Mononuclear cell (primary cell): Measurements from ENCODE around the gene CEP68. TPM values are rescaled to one million over a fixed set of nuclear protein-coding genes. Genes with fewer than 3 reads are reported as not detected.

Experiments
- H3K27me3 ChIP-seq: 2 replicates; pipeline ENCODE4 v1.6.0; 2011; ENCODE audit warnings: low read length, control low read depth; ENCODE audit not compliant: insufficient read depth
- H3K4me1 ChIP-seq: 2 replicates; pipeline ENCODE4 v1.5.1; 2011; ENCODE audit warnings: mild to moderate bottlenecking, low read length, control low read depth; ENCODE audit not compliant: insufficient read depth
- H3K4me3 ChIP-seq: 2 replicates; pipeline ENCODE4 v1.5.1; 2011; ENCODE audit warnings: mild to moderate bottlenecking, low read length, moderate library complexity
- H3K9me3 ChIP-seq: 2 replicates; pipeline ENCODE4 v1.5.1; 2011; ENCODE audit warnings: low read depth, mild to moderate bottlenecking, control low read depth, low read length
- total RNA-seq: library from RNA; depleted of rRNA; stranded (reverse); fragments of >200 nt; gene quantifications from one replicate; pipeline ENCODE4 v1.2.3, GENCODE V29; 2012

The CEP68 gene
- total RNA-seq, 1 donor, result 27.4 TPM

GRCh38 chr2:65040400-65041261 lies 15.6 kb upstream of the CEP68 start:
- peaks cover 6% of the 10 kb centered on the region for H3K4me1 ChIP-seq
- H3K4me3 ChIP-seq, result no peak overlapping the region
- peaks cover 7% of the 10 kb centered on the region for H3K9me3 ChIP-seq
- H3K27me3 ChIP-seq, result no peaks in the 10 kb centered on the region

- no peaks in the 10 kb centered on the region for H3K27me3 ChIP-seq
- peaks cover 7% of the 10 kb centered on the region for H3K9me3 ChIP-seq
- H3K4me3 ChIP-seq, result no peak overlapping the region
- peaks cover 6% of the 10 kb centered on the region for H3K4me1 ChIP-seq
Measured at GRCh38 chr2:65043001-65043400, 13.2 kb upstream of the CEP68 start.

GRCh38 chr2:65044097-65044735 lies 12.0 kb upstream of the CEP68 start:
- H3K9me3 ChIP-seq, result peaks cover 7% of the 10 kb centered on the region
- H3K4me1 ChIP-seq, result peaks cover 6% of the 10 kb centered on the region
- H3K4me3 ChIP-seq, result no peak overlapping the region

GRCh38 chr2:65045651-65046050 lies 10.6 kb upstream of the CEP68 start:
- peaks cover 7% of the 10 kb centered on the region for H3K9me3 ChIP-seq
- H3K27me3 ChIP-seq, result no peaks in the 10 kb centered on the region
- peaks cover under 1% of the 10 kb centered on the region for H3K4me1 ChIP-seq
- H3K4me3 ChIP-seq, result no peak overlapping the region

More at GRCh38 chr2:65044097-65044735, 12.0 kb upstream of the CEP68 start:
- H3K27me3 ChIP-seq, result no peaks in the 10 kb centered on the region

GRCh38 chr2:65046633-65047407 lies 9.4 kb upstream of the CEP68 start:
- Histone ChIP-seq H3K9me3 (peaks cover 7% of the 10 kb centered on the region), H3K4me1 (no peaks in the 10 kb centered on the region), H3K4me3 (no peak overlapping the region), H3K27me3 (no peaks in the 10 kb centered on the region)

GRCh38 chr2:65049010-65049639 lies 7.1 kb upstream of the CEP68 start:
- Histone ChIP-seq H3K9me3 (peaks cover 3% of the 10 kb centered on the region), H3K27me3 (no peaks in the 10 kb centered on the region), H3K4me3 (no peak overlapping the region), H3K4me1 (peaks cover 19% of the 10 kb centered on the region)

GRCh38 chr2:65050931-65051330 lies 5.3 kb upstream of the CEP68 start:
- Histone ChIP-seq H3K9me3 (no peaks in the 10 kb centered on the region), H3K4me1 (peaks cover 36% of the 10 kb centered on the region), H3K4me3 (no peak overlapping the region), H3K27me3 (no peaks in the 10 kb centered on the region)

GRCh38 chr2:65053199-65053598 lies 3.0 kb upstream of the CEP68 start:
- Histone ChIP-seq H3K4me3 (no peak overlapping the region), H3K9me3 (no peaks in the 10 kb centered on the region), H3K27me3 (no peaks in the 10 kb centered on the region), H3K4me1 (peaks cover 51% of the 10 kb centered on the region)

GRCh38 chr2:65054749-65055421 lies 1.3 kb upstream of the CEP68 start:
- Histone ChIP-seq H3K4me1 (peaks cover 66% of the 10 kb centered on the region), H3K4me3 (peak overlapping the region; percentile 51)

GRCh38 chr2:65055422-65056214 lies 598 bp upstream of the CEP68 start:
- Histone ChIP-seq H3K4me3 (peak overlapping the region; percentile 51), H3K27me3 (no peaks in the 10 kb centered on the region), H3K4me1 (peaks cover 66% of the 10 kb centered on the region), H3K9me3 (no peaks in the 10 kb centered on the region)

More at GRCh38 chr2:65054749-65055421, 1.3 kb upstream of the CEP68 start:
- H3K27me3 ChIP-seq, result no peaks in the 10 kb centered on the region
- no peaks in the 10 kb centered on the region for H3K9me3 ChIP-seq

- Histone ChIP-seq H3K4me3 (peak overlapping the region; percentile 51), H3K27me3 (no peaks in the 10 kb centered on the region), H3K4me1 (peaks cover 66% of the 10 kb centered on the region), H3K9me3 (no peaks in the 10 kb centered on the region)
Measured at GRCh38 chr2:65057054-65057375, 799 bp downstream of the CEP68 start.

GRCh38 chr2:65057391-65058052 lies 1.3 kb downstream of the CEP68 start:
- Histone ChIP-seq H3K4me3 (peak overlapping the region; percentile 51), H3K4me1 (peaks cover 63% of the 10 kb centered on the region), H3K27me3 (no peaks in the 10 kb centered on the region), H3K9me3 (no peaks in the 10 kb centered on the region)

GRCh38 chr2:65059071-65059470 lies 2.9 kb downstream of the CEP68 start:
- Histone ChIP-seq H3K9me3 (no peaks in the 10 kb centered on the region), H3K4me1 (peaks cover 49% of the 10 kb centered on the region), H3K27me3 (no peaks in the 10 kb centered on the region), H3K4me3 (no peak overlapping the region)
